PC-9 (cell line): ENCODE data around the gene TREM2. TPM values are rescaled to one million over a fixed set of nuclear protein-coding genes. Genes with fewer than 3 reads are reported as not detected.

Experiments used
- BruUV-seq: library from RNA; stranded (reverse); fragments of 400-500 nt; replicated peaks from 2 replicates; lab custom pipeline; 2021; lab: Mats Ljungman, UMichigan
- CTCF ChIA-PET: fragments of 300-600 bp; sonication (Branson Sonifier 250); formaldehyde crosslinking; loops from one replicate; lab custom pipeline; 2022; ENCODE audit warnings: antibody characterized with exemption; lab: Charles Lee
- POLR2A ChIA-PET: fragments of 300-600 bp; sonication (Branson Sonifier 250); formaldehyde crosslinking; loops from one replicate; lab custom pipeline; 2022; ENCODE audit warnings: antibody characterized with exemption; ENCODE audit not compliant: unreplicated experiment; lab: Charles Lee
- DNase-seq, 2 experiments: peaks; one replicate each; pipeline versions ENCODE4 v3.0.0 to v3.0.0-alpha.2; 2015 to 2022; ENCODE audit warnings: mixed read lengths in 1 of 2
- H2AFZ ChIP-seq: fragments of 200-600 bp; sonication (generic); 2 replicates; pipeline ENCODE4 v1.8.1; 2017; ENCODE audit warnings: antibody characterized with exemption
- H3F3A ChIP-seq: fragments of 200-600 bp; sonication (generic); 2 replicates; pipeline ENCODE4 v1.8.1; 2017; ENCODE audit warnings: antibody characterized with exemption, mild to moderate bottlenecking, low read depth; ENCODE audit not compliant: insufficient read depth
- H3K27ac ChIP-seq: fragments of 200-600 bp; sonication (generic); 2 replicates; pipeline ENCODE4 v1.6.1; 2016; ENCODE audit warnings: mixed run types
- H3K27me3 ChIP-seq: fragments of 200-600 bp; sonication (generic); 2 replicates; pipeline ENCODE4 v1.6.1; 2016; ENCODE audit warnings: low read depth, mixed run types; ENCODE audit not compliant: insufficient read depth
- H3K36me3 ChIP-seq: fragments of 200-600 bp; sonication (generic); 2 replicates; pipeline ENCODE4 v1.6.1; 2016; ENCODE audit warnings: low read depth, mixed run types
- H3K4me1 ChIP-seq: fragments of 200-600 bp; sonication (generic); replicated peaks from 2 replicates; pipeline ENCODE4 v1.6.1; 2016; ENCODE audit warnings: mixed run types; ENCODE audit not compliant: insufficient read depth
- H3K4me2 ChIP-seq: fragments of 200-600 bp; sonication (generic); 2 replicates; pipeline ENCODE4 v1.6.1; 2017; ENCODE audit warnings: mixed run types
- H3K4me3 ChIP-seq: fragments of 200-600 bp; sonication (generic); 2 replicates; pipeline ENCODE4 v1.6.1; 2016; ENCODE audit warnings: mixed run types
- H3K79me2 ChIP-seq: fragments of 200-600 bp; sonication (generic); 2 replicates; pipeline ENCODE4 v1.6.1; 2017; ENCODE audit warnings: low read depth, mixed run types
- H3K9me2 ChIP-seq: fragments of 200-600 bp; sonication (generic); 2 replicates; pipeline ENCODE4 v1.8.1; 2017; ENCODE audit warnings: mild to moderate bottlenecking; ENCODE audit not compliant: insufficient read depth
- H3K9me3 ChIP-seq: fragments of 200-600 bp; sonication (generic); 2 replicates; pipeline ENCODE4 v1.8.1; 2016; ENCODE audit warnings: low read depth; ENCODE audit not compliant: insufficient read depth
- H4K20me1 ChIP-seq: fragments of 200-600 bp; sonication (generic); 2 replicates; pipeline ENCODE4 v1.8.1; 2017; ENCODE audit not compliant: insufficient read depth
- EZH2 ChIP-seq: fragments of 200-600 bp; sonication (generic); IDR thresholded peaks from 2 replicates; pipeline ENCODE4 v1.8.0; 2017; ENCODE audit warnings: antibody characterized with exemption, low read depth
- intact Hi-C: fragments of 100-400 bp; cut with micrococcal nuclease; formaldehyde crosslinking; loops from one replicate; pipeline ENCODE4 v1.10.0; 2022; ENCODE audit not compliant: unreplicated experiment
- total RNA-seq: library from RNA; stranded (reverse); gene quantifications from 2 replicates; pipeline ENCODE4 v1.2.3, GENCODE V29; 2021
- TF ChIP-seq, protein P1 (sequence below): fragments of 200-600 bp; sonication (generic); conservative IDR thresholded peaks from 2 replicates; pipeline ENCODE4 v1.6.1; 2017; ENCODE audit warnings: mixed run types, antibody characterized with exemption, mild to moderate bottlenecking, moderate library complexity

The TREM2 gene
- total RNA-seq, 1 experiment from 2014 or later: not detected

DNA sequence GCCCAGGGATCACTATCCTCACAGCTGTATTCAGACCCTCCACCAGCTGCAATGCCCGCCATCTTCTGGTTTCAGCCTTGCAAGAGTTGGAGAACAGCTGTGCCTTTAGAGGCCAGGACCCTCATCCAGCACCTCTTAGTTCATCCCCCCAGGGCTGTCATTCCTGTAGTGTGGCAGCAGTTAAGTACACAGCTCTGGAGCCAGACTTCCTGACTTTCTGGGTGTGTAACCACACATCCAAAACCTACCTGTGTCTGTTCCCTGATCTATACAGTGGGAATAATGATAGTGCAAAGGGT is 452 bp upstream of the TREM2 start:
- H3K4me2 ChIP-seq: no peak overlapping the region
- H3K9me3 ChIP-seq: no peaks in the 10 kb centered on the region
- no peak overlapping the region for H2AFZ ChIP-seq
- intact Hi-C loops: no loop called here
- H3K4me3 ChIP-seq: no peak overlapping the region
- H3K9me2 ChIP-seq: no peaks in the 10 kb centered on the region
- no peaks in the 10 kb centered on the region for H3K4me1 ChIP-seq
- ChIA-PET CTCF (no interaction called here), POLR2A (no interaction called here)
- BruUV-seq: no TSS peak
- no peak for DNase-seq
- TF ChIP-seq EZH2: no peak
- TF ChIP-seq, protein P1, sequence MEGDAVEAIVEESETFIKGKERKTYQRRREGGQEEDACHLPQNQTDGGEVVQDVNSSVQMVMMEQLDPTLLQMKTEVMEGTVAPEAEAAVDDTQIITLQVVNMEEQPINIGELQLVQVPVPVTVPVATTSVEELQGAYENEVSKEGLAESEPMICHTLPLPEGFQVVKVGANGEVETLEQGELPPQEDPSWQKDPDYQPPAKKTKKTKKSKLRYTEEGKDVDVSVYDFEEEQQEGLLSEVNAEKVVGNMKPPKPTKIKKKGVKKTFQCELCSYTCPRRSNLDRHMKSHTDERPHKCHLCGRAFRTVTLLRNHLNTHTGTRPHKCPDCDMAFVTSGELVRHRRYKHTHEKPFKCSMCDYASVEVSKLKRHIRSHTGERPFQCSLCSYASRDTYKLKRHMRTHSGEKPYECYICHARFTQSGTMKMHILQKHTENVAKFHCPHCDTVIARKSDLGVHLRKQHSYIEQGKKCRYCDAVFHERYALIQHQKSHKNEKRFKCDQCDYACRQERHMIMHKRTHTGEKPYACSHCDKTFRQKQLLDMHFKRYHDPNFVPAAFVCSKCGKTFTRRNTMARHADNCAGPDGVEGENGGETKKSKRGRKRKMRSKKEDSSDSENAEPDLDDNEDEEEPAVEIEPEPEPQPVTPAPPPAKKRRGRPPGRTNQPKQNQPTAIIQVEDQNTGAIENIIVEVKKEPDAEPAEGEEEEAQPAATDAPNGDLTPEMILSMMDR: no peak
- no peaks in the 10 kb centered on the region for H3K36me3 ChIP-seq
- no peak overlapping the region for H3K27ac ChIP-seq
- H3K27me3 ChIP-seq: peaks cover 81% of the 10 kb centered on the region
- no peaks in the 10 kb centered on the region for H3K79me2 ChIP-seq
- no peaks in the 10 kb centered on the region for H3F3A ChIP-seq
- H4K20me1 ChIP-seq: no peaks in the 10 kb centered on the region; the same call in 1 of the 2 replicates

DNA sequence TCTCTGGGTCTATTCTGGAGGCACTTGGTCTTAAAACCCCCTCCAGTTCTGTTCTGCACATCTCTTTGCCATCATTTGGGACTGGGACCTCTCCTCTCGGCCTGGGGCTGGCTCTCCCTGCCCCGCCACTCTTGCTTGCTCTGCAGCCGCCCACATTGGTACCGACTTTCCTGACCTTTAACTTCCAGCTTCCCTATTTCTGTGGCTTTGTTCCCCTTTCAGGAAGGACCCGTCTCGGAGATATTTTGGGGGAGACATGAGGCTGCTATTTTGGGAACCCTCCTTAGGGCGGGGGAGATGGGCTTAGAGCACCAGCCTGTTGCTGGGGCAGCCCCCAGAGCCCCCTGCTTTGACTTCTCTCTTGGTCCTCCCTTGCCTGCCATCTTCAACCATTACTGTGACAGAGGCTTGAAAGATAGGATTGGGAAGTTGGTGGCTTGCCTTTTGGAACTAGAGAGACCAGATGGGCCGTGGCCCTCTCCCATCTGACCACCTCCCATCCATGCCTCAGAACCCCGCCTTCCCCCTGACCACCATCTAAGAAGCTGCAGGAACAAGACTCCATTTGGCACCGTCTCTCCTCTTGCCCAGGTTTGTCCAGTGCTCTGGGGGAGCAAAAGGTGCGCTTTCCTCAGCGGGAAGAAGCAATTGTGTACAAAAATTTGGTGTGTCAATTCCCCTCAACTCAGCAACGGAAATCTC is 914 bp downstream of the TREM2 start:
- H2AFZ ChIP-seq: no peak overlapping the region
- no peak overlapping the region for H3K27ac ChIP-seq
- no peaks in the 10 kb centered on the region; the same call in 1 of the 2 replicates for H4K20me1 ChIP-seq
- TF ChIP-seq, protein P1: no peak
- no peak for TF ChIP-seq EZH2
- H3F3A ChIP-seq: no peaks in the 10 kb centered on the region
- H3K4me3 ChIP-seq: no peak overlapping the region
- no peaks in the 10 kb centered on the region for H3K4me1 ChIP-seq
- peaks cover 83% of the 10 kb centered on the region for H3K27me3 ChIP-seq
- no peaks in the 10 kb centered on the region for H3K36me3 ChIP-seq
- DNase-seq: no peak
- no TSS peak for BruUV-seq
- H3K9me2 ChIP-seq: no peaks in the 10 kb centered on the region
- intact Hi-C loops: no loop called here
- ChIA-PET CTCF (no interaction called here), POLR2A (no interaction called here)
- H3K4me2 ChIP-seq: no peak overlapping the region
- H3K79me2 ChIP-seq: no peaks in the 10 kb centered on the region
- no peaks in the 10 kb centered on the region for H3K9me3 ChIP-seq

DNA sequence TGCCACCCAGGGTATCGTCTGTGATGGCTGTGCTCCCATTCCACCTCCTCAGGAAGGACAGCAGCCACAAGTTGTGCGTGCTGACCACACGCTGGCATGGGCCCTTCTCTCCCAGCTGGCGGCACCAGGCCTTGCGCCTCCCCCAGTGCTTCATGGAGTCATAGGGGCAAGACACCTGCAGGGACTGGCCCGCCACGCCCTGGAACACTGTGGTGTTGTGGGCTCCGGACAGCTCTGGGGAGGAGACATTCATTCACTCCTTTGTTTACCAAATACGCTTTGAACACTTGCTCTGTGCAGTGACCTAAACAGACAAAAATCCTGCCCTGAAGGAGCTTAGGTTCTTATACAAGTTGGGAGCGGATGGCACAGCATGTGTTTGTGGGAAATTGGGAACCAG is 1.5 kb downstream of the TREM2 start:
- TF ChIP-seq, protein P1: no peak
- TF ChIP-seq EZH2: no peak
- Histone ChIP-seq H4K20me1 (no peaks in the 10 kb centered on the region; the same call in 1 of the 2 replicates), H3K9me2 (no peaks in the 10 kb centered on the region), H3K9me3 (no peaks in the 10 kb centered on the region), H2AFZ (no peak overlapping the region), H3K36me3 (no peaks in the 10 kb centered on the region), H3K27me3 (peaks cover 81% of the 10 kb centered on the region), H3K4me2 (no peak overlapping the region), H3K27ac (no peak overlapping the region), H3K4me3 (no peak overlapping the region), H3F3A (no peaks in the 10 kb centered on the region), H3K79me2 (no peaks in the 10 kb centered on the region), H3K4me1 (no peaks in the 10 kb centered on the region)
- intact Hi-C loops: no loop called here
- DNase-seq: no peak
- POLR2A ChIA-PET: no interaction called here
- BruUV-seq: no TSS peak
- CTCF ChIA-PET: no interaction called here
